IMR-90 (cell line): Measurements from ENCODE around the gene PSD2. TPM values are rescaled to one million over a fixed set of nuclear protein-coding genes. Genes with fewer than 3 reads are reported as not detected.

ENCODE experiments used
- ATAC-seq: fragments of 200-7000 bp; cut with Tn5 transposase; 2 replicates; pipeline ENCODE4 v1.9.1; 2020; ENCODE audit warnings: low read depth, mild to moderate bottlenecking, moderate library complexity
- BruUV-seq: library from RNA; stranded (reverse); fragments of 400-500 nt; replicated peaks from 2 replicates; lab custom pipeline; 2021; lab: Mats Ljungman, UMichigan
- CTCF ChIA-PET: fragments of 300-600 bp; formaldehyde crosslinking; extraction: SDS; loops from one replicate; lab custom pipeline; 2021; ENCODE audit warnings: antibody characterized with exemption; lab: Yijun Ruan, JAX
- POLR2A ChIA-PET: fragments of 300-600 bp; sonication (Branson Sonifier 250); formaldehyde crosslinking; loops from one replicate; lab custom pipeline; 2022; ENCODE audit warnings: antibody characterized with exemption; ENCODE audit not compliant: unreplicated experiment; lab: Charles Lee
- DNase-seq: peaks from one replicate; pipeline ENCODE4 v3.0.0; 2013
- H2AFZ ChIP-seq: replicated peaks from 2 replicates; pipeline ENCODE3; 2013; ENCODE audit warnings: low read length, mild to moderate bottlenecking; ENCODE audit not compliant: poor library complexity
- H2AK5ac ChIP-seq: 2 replicates; pipeline ENCODE4 v1.6.1; 2013; ENCODE audit warnings: low read depth, low read length, inconsistent platforms
- H2AK9ac ChIP-seq: replicated peaks from 2 replicates; pipeline ENCODE3; 2013; ENCODE audit warnings: mild to moderate bottlenecking, low read depth, low read length, moderate library complexity; ENCODE audit not compliant: poor library complexity
- H2BK120ac ChIP-seq: 2 replicates; pipeline ENCODE4 v1.6.1; 2013; ENCODE audit warnings: low read depth, low read length, inconsistent platforms
- H2BK15ac ChIP-seq: 3 replicates; pipeline ENCODE4 v1.6.1; 2013; ENCODE audit warnings: low read depth, low read length, inconsistent platforms
- H2BK20ac ChIP-seq: 2 replicates; pipeline ENCODE4 v1.6.1; 2013; ENCODE audit warnings: low read depth, mild to moderate bottlenecking, inconsistent platforms, low read length, moderate library complexity
- H2BK5ac ChIP-seq: 2 replicates; pipeline ENCODE4 v1.6.1; 2013; ENCODE audit warnings: mild to moderate bottlenecking, low read depth, low read length, inconsistent platforms; ENCODE audit not compliant: poor library complexity, severe bottlenecking
- H3K14ac ChIP-seq: replicated peaks from 2 replicates; pipeline ENCODE4 v1.6.1; 2013; ENCODE audit warnings: low read depth, low read length, inconsistent platforms
- H3K18ac ChIP-seq: 2 replicates; pipeline ENCODE4 v1.6.1; 2013; ENCODE audit warnings: low read depth, low read length, control low read depth
- H3K23ac ChIP-seq: 2 replicates; pipeline ENCODE4 v1.6.1; 2013; ENCODE audit warnings: low read depth, low read length, inconsistent platforms
- H3K27ac ChIP-seq: 2 replicates; pipeline ENCODE4 v1.5.1; 2013; ENCODE audit warnings: mild to moderate bottlenecking, control low read depth, low read length; ENCODE audit not compliant: insufficient read depth
- H3K27me3 ChIP-seq: 2 replicates; pipeline ENCODE4 v1.6.1; 2013; ENCODE audit warnings: low read length; ENCODE audit not compliant: control insufficient read depth, insufficient read depth
- H3K36me3 ChIP-seq: 2 replicates; pipeline ENCODE4 v1.6.1; 2013; ENCODE audit warnings: low read length, mixed read lengths; ENCODE audit not compliant: control insufficient read depth, insufficient read depth
- H3K4ac ChIP-seq: 2 replicates; pipeline ENCODE4 v1.6.1; 2013; ENCODE audit warnings: low read depth, low read length, inconsistent platforms
- H3K4me1 ChIP-seq: 2 replicates; pipeline ENCODE4 v1.6.1; 2013; ENCODE audit warnings: low read length, mixed read lengths; ENCODE audit not compliant: control insufficient read depth, insufficient read depth
- H3K4me2 ChIP-seq: 2 replicates; pipeline ENCODE4 v1.6.1; 2013; ENCODE audit warnings: low read depth, mild to moderate bottlenecking, control low read depth, low read length, moderate library complexity
- H3K4me3 ChIP-seq: 2 replicates; pipeline ENCODE4 v1.5.1; 2013; ENCODE audit warnings: low read depth, mild to moderate bottlenecking, control low read depth, low read length, moderate library complexity; ENCODE audit not compliant: insufficient read depth
- H3K56ac ChIP-seq: 2 replicates; pipeline ENCODE4 v1.6.1; 2013; ENCODE audit warnings: low read length, inconsistent platforms; ENCODE audit not compliant: insufficient read depth; ENCODE audit errors: extremely low read depth
- H3K79me1 ChIP-seq, 2 experiments: 2 replicates each; pipeline ENCODE4 v1.6.1; 2013; ENCODE audit warnings: low read length in 2 of 2, inconsistent platforms in 1 of 2, low read depth in 1 of 2
- H3K9ac ChIP-seq: 2 replicates; pipeline ENCODE4 v1.6.1; 2013; ENCODE audit warnings: low read depth, low read length, control low read depth
- H3K9me1 ChIP-seq: 2 replicates; pipeline ENCODE4 v1.6.1; 2013; ENCODE audit warnings: low read length, inconsistent platforms; ENCODE audit not compliant: insufficient read depth
- H3K9me3 ChIP-seq: 2 replicates; pipeline ENCODE4 v1.6.1; 2013; ENCODE audit warnings: low read length; ENCODE audit not compliant: control insufficient read depth, insufficient read depth
- H4K20me1 ChIP-seq: 2 replicates; pipeline ENCODE4 v1.6.1; 2013; ENCODE audit warnings: low read length, inconsistent platforms; ENCODE audit not compliant: insufficient read depth
- H4K5ac ChIP-seq: 2 replicates; pipeline ENCODE4 v1.6.1; 2013; ENCODE audit warnings: mild to moderate bottlenecking, low read depth, low read length, control low read depth
- H4K8ac ChIP-seq, 2 experiments: 2 replicates each; pipeline ENCODE4 v1.6.1; 2013; ENCODE audit warnings: low read depth in 2 of 2, low read length in 2 of 2, control low read depth in 1 of 2, inconsistent platforms in 1 of 2
- H4K91ac ChIP-seq: 2 replicates; pipeline ENCODE4 v1.6.1; 2013; ENCODE audit warnings: low read depth, low read length, inconsistent platforms; ENCODE audit not compliant: insufficient read depth
- BHLHE40 ChIP-seq: fragments of 150-350 bp; IDR thresholded peaks from 2 replicates; pipeline ENCODE4 v1.6.1; 2016; ENCODE audit warnings: mild to moderate bottlenecking, low read depth, low read length
- CEBPB ChIP-seq: IDR thresholded peaks from 2 replicates; pipeline ENCODE4 v1.6.1; 2012; ENCODE audit warnings: low read depth, low read length, improper control_type of control experiment
- CHD1 ChIP-seq: IDR thresholded peaks from 2 replicates; pipeline ENCODE4 v1.6.1; 2012; ENCODE audit warnings: low read depth, low read length, improper control_type of control experiment
- CTCF ChIP-seq: conservative IDR thresholded peaks from 2 replicates; pipeline ENCODE4 v1.5.1; 2012; ENCODE audit warnings: mild to moderate bottlenecking, low read depth, low read length, improper control_type of control experiment
- ELK1 ChIP-seq: fragments of 150-350 bp; IDR thresholded peaks from 2 replicates; pipeline ENCODE4 v1.6.1; 2016; ENCODE audit warnings: low read depth, mild to moderate bottlenecking, low read length, moderate library complexity, borderline replicate concordance
- MAFK ChIP-seq: IDR thresholded peaks from 2 replicates; pipeline ENCODE4 v1.6.1; 2012; ENCODE audit warnings: low read depth, low read length, improper control_type of control experiment
- MAZ ChIP-seq: IDR thresholded peaks from 2 replicates; pipeline ENCODE4 v1.6.1; 2012; ENCODE audit warnings: low read depth, mild to moderate bottlenecking, low read length, improper control_type of control experiment, moderate library complexity, borderline replicate concordance
- MXI1 ChIP-seq: IDR thresholded peaks from 2 replicates; pipeline ENCODE4 v1.6.1; 2012; ENCODE audit warnings: low read depth, mild to moderate bottlenecking, low read length, moderate library complexity, borderline replicate concordance
- POLR2A ChIP-seq: IDR thresholded peaks from 2 replicates; pipeline ENCODE4 v1.6.1; 2012; ENCODE audit warnings: mild to moderate bottlenecking, low read depth, low read length
- RCOR1 ChIP-seq: IDR thresholded peaks from 2 replicates; pipeline ENCODE4 v1.6.1; 2012; ENCODE audit warnings: mild to moderate bottlenecking, low read length, improper control_type of control experiment; ENCODE audit not compliant: insufficient replicate concordance
- RFX5 ChIP-seq: IDR thresholded peaks from 2 replicates; pipeline ENCODE4 v1.8.0; 2012; ENCODE audit warnings: low read depth, mild to moderate bottlenecking, low read length, moderate library complexity
- SMC3 ChIP-seq: fragments of 150-350 bp; IDR thresholded peaks from 2 replicates; pipeline ENCODE4 v1.6.1; 2016; ENCODE audit warnings: low read depth, mild to moderate bottlenecking, antibody characterized with exemption, low read length, moderate library complexity
- USF2 ChIP-seq: fragments of 150-350 bp; IDR thresholded peaks from 2 replicates; pipeline ENCODE4 v1.6.1; 2017; ENCODE audit warnings: mild to moderate bottlenecking, antibody characterized with exemption, low read length, low read depth
- WGBS, 2 experiments: methylation state at CpG; one replicate each; pipeline versions ENCODE4 v1.1.5 to v1.1.7; 2013; ENCODE audit warnings: missing lambda C conversion rate in 2 of 2; ENCODE audit not compliant: insufficient read length in 1 of 2; ENCODE audit errors: extremely low coverage in 2 of 2; 5-methylcytosine and 5-hydroxymethylcytosine counted together
- dilution Hi-C: fragments of 300-500 bp; cut with HindIII; formaldehyde crosslinking; loops from one replicate; pipeline ENCODE4 v1.14.3; 2018; ENCODE audit warnings: low sequenced_read_pairs; ENCODE audit not compliant: unreplicated experiment
- in situ Hi-C: fragments of 300-500 bp; cut with MboI; formaldehyde crosslinking; loops from 3 replicates; pipeline ENCODE4 v1.14.3; 2019; ENCODE audit warnings: low sequenced_read_pairs, inconsistent platforms, mixed read lengths
- intact Hi-C: fragments of 100-400 bp; cut with micrococcal nuclease; formaldehyde crosslinking; loops from 2 replicates; pipeline ENCODE4 v1.10.0; 2022
- polyA plus RNA-seq, 3 experiments: library from polyadenylated mRNA; depleted of rRNA; stranded (reverse); fragments of >200 nt; gene quantifications; 2 replicates each; pipeline ENCODE4 v1.2.3, GENCODE V29; 2012; ENCODE audit warnings: low replicate concordance in 1 of 3
- total RNA-seq: library from RNA; depleted of rRNA; stranded (reverse); fragments of >200 nt; gene quantifications from 2 replicates; pipeline ENCODE4 v1.2.3, GENCODE V29; 2012

PSD2 gene
- total and polyA plus RNA-seq, 2 of the 4 experiments (the other 2 are of a cell fraction) = 0.05 TPM; not detected in 1

- no TSS peak for BruUV-seq
- intact Hi-C loops (no loop called here), dilution Hi-C loops (loop anchor here (25.0 kb wide), 1 partner anchor 123 kb away; the partner anchor contains the start of gene CXXC5), in situ Hi-C loops (loop anchor here (5.0 to 10.0 kb wide), 2 partner anchors 128 to 336 kb away; no protein-coding TSS in a partner anchor)
- Histone ChIP-seq H3K9ac (no peak overlapping the region), H3K23ac (no peak overlapping the region), H3K56ac (no peak overlapping the region), H3K14ac (no peak overlapping the region), H3K4me2 (no peak overlapping the region), H3K27me3 (peaks cover 58% of the 10 kb centered on the region), H2BK20ac (no peak overlapping the region), H2BK5ac (no peak overlapping the region), H3K18ac (no peak overlapping the region), H3K36me3 (no peaks in the 10 kb centered on the region), H4K91ac (no peak overlapping the region), H2BK15ac (no peak overlapping the region), H2AK5ac (no peak overlapping the region), H2BK120ac (no peak overlapping the region), H3K79me1 (no peaks in the 10 kb centered on the region), H3K9me3 (no peaks in the 10 kb centered on the region), H3K4me3 (no peak overlapping the region), H4K5ac (no peak overlapping the region), H3K9me1 (no peaks in the 10 kb centered on the region; the same call in 1 of the 2 replicates), H3K4me1 (no peaks in the 10 kb centered on the region), H3K27ac (no peak overlapping the region), H2AK9ac (no peak overlapping the region), H2AFZ (peak overlapping the region; percentile 52), H4K20me1 (0 out of 2 replicates have a peak, but pooled peaks cover 3% of the 10 kb centered on the region), H4K8ac (no peak overlapping the region), H3K4ac (no peak overlapping the region)
- CTCF ChIA-PET = no interaction called here
- 83% methylated on average over 1 of the region's 6 CpGs; no CpG with 5 or more reads in 1 of the 2 experiments for WGBS, 2 experiments
- ATAC-seq (peak; percentile 51; the same call in 1 of the 2 replicates), DNase-seq (peak; percentile 51)
- POLR2A ChIA-PET = no interaction called here
- TF ChIP-seq POLR2A (no peak), USF2 (no peak), SMC3 (no peak), BHLHE40 (no peak), CHD1 (no peak), MAFK (no peak), CTCF (no peak), RCOR1 (no peak), MAZ (no peak), ELK1 (no peak), MXI1 (no peak), RFX5 (no peak), CEBPB (no peak)
Observed at GRCh38 chr5:139760066-139761056, 35.2 kb upstream of the PSD2 start.
